Esophagus (tissue), 2 donors: ENCODE results near the gene PACRG. TPM values are rescaled to one million over a fixed set of nuclear protein-coding genes. Genes with fewer than 3 reads are reported as not detected.

Experiments used
- H3K27ac ChIP-seq, 2 donors: one replicate each; pipeline ENCODE4 v1.5.1; 2013; ENCODE audit warnings: low read depth in 2 of 2, mild to moderate bottlenecking in 2 of 2, inconsistent platforms in 1 of 2, low read length in 1 of 2, moderate library complexity in 1 of 2
- H3K27me3 ChIP-seq, 2 donors: one replicate each; pipeline ENCODE4 v1.6.1; 2013; ENCODE audit warnings: low read length in 2 of 2, control low read depth in 1 of 2, mild to moderate bottlenecking in 1 of 2; ENCODE audit not compliant: insufficient read depth in 2 of 2, control insufficient read depth in 1 of 2
- H3K36me3 ChIP-seq, 2 donors: one replicate each; pipeline ENCODE4 v1.6.1; 2013; ENCODE audit warnings: low read length in 1 of 2; ENCODE audit not compliant: control insufficient read depth in 2 of 2, insufficient read depth in 2 of 2
- H3K4me1 ChIP-seq, 2 donors: one replicate each; pipeline ENCODE4 v1.6.1; 2013; ENCODE audit warnings: low read length in 1 of 2; ENCODE audit not compliant: control insufficient read depth in 2 of 2, insufficient read depth in 2 of 2
- H3K4me3 ChIP-seq, 2 donors: one replicate each; pipeline ENCODE4 v1.5.1; 2013; ENCODE audit warnings: low read length in 2 of 2, mild to moderate bottlenecking in 2 of 2, low read depth in 1 of 2, moderate library complexity in 1 of 2
- H3K9me3 ChIP-seq, 2 donors: one replicate each; pipeline ENCODE4 v1.6.1; 2013; ENCODE audit warnings: mild to moderate bottlenecking in 2 of 2, low read depth in 1 of 2, low read length in 1 of 2, moderate library complexity in 1 of 2; ENCODE audit not compliant: control insufficient read depth in 2 of 2, insufficient read depth in 1 of 2
- WGBS, 2 donors: extraction: QIAGEN DNeasy Blood & Tissue Kit; methylation state at CpG; one replicate each; pipeline ENCODE4 v1.1.7; 2013; 5-methylcytosine and 5-hydroxymethylcytosine counted together
- polyA plus RNA-seq, 2 donors: library from polyadenylated mRNA; stranded (reverse); fragments of 200-250 nt; gene quantifications; one replicate each; pipeline ENCODE4 v1.2.3, GENCODE V29; 2013
- donor health status: healthy with polysubstance abuse.
- donor health status: Bipolar disorder and iron deficiency.

Gene PACRG
- polyA plus RNA-seq, 2 donors: 0.39 to 0.44 TPM

DNA sequence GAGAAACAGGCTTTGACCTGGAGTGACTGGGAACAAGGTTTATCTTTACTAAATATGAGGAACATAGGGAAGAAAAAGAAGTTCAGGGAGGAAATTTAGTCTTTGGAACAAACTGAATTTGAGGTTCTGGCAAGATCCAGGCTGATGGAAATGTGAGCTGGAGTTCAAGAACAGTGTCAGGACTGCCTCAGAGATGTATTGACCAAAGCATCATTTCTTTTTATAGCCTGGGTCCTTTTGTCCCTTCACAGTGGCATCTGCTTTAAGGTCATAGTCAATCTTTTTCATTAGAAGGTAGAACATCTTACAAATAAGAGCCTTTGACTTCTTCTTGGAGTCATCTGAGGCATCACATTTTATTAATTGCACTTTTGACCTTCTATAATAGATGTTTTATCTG, 360.2 kb downstream of the PACRG start:
- Histone ChIP-seq H3K27ac (no peak overlapping the region), H3K9me3 (no peaks in the 10 kb centered on the region), H3K4me1 (no peaks in the 10 kb centered on the region), H3K36me3 (no peaks in the 10 kb centered on the region), H3K27me3 (no peaks in the 10 kb centered on the region), H3K4me3 (no peak overlapping the region)

DNA sequence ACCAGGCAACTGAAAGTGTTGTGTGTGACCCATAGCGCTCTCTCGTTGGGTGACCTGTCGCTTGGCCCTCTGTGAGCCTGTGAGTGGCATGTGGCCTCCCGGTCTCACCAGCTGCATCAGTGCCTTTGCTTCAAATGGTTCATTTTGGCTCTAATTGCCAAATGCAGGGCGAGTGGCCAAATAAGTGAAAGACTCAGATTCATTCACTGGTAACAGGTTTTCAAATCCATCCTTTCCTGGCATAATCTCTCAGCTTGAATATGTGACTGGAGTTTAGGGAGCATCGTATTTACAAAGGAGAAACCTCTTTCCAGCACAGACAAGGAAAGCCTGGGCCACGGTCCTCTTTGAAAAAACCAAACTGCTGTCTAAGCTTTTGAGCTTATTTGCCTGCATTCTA, 365.1 kb downstream of the PACRG start:
- H3K9me3 ChIP-seq: no peaks in the 10 kb centered on the region
- no peaks in the 10 kb centered on the region for H3K4me1 ChIP-seq
- H3K36me3 ChIP-seq: no peaks in the 10 kb centered on the region
- H3K27me3 ChIP-seq: no peaks in the 10 kb centered on the region
- H3K4me3 ChIP-seq: no peak overlapping the region
- no peak overlapping the region for H3K27ac ChIP-seq
- 77 to 78% methylated on average over 7 of the region's 7 CpGs for WGBS, 2 donors

DNA sequence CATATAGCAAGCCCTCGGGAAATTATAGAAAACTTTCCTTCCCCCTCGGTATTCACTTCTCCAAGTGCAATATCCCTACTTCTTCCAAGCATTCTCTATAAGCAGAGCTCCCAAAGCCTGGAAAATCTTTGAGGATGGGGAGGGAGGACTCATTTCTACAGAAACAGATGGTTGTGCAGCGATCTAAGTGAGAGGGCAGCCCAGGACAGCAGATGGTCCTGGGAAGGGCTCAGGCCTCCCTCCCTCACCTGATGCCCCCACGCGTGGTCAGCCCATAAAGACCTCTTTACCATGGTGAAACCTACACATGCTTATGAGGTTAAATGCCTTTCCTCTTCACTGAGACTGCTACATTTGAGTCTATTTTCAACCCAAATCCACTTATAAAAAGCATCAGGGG, 367.1 kb downstream of the PACRG start:
- Histone ChIP-seq H3K4me3 (no peak overlapping the region), H3K4me1 (no peaks in the 10 kb centered on the region), H3K9me3 (no peaks in the 10 kb centered on the region), H3K27ac (no peak overlapping the region), H3K27me3 (no peaks in the 10 kb centered on the region), H3K36me3 (no peaks in the 10 kb centered on the region)
- WGBS, 2 donors: 88 to 91% methylated on average over 5 of the region's 5 CpGs

DNA sequence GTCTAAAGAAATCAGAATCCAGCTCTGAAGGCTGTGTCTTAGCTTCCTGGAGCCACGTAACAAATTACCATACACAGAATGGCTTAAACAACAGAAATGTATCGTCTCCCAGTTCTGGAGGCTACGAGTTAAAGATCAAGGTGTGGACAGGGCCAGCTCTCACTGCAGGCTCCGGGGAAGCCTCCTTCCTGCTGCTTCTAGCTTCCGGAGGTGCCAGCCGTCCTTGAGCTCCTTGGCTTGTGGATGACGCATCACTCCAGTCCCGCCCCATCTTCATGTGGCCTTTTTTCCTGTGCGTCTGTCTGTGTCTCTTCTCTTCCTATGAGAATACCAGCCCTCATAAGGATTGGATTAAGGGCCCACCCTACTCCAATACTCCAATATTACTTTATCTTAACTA, 367.6 kb downstream of the PACRG start:
- 84 to 87% methylated on average over 9 of the region's 9 CpGs for WGBS, 2 donors
- H3K9me3 ChIP-seq: peaks cover 0 to 3% of the 10 kb centered on the region in 2 donors
- no peak overlapping the region for H3K27ac ChIP-seq
- no peaks in the 10 kb centered on the region for H3K4me1 ChIP-seq
- H3K36me3 ChIP-seq: no peaks in the 10 kb centered on the region
- H3K27me3 ChIP-seq: no peaks in the 10 kb centered on the region
- no peak overlapping the region for H3K4me3 ChIP-seq

DNA sequence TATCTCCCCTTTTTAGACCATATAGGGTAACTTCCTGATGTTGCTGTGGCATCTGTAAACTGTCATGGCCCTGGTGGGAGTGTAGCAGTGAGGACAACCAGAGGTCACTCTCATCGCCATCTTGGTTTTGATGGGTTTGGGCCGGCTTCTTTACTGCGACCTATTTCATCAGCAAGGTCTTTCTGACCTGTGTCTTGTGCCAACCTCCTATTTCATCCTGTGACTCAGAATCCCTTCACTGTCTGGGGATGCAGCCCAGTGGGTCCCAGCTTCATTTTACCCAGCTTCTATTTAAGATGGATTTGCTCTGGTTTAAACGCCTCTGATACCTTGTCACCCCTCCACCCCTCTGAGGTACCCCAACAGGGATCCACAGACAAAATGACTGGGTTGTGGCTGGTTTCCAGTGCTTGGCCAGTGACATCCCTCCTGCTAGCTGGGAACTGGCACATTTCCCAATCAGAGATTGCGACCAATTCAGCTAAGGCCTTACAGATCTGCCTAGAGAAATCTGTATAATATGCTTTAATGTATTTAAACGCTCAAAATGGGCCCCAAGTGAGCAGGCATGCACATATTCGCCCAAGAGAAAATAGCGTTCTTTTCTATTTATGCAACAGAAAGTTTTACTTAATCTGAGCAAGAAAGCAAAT, 371.2 kb downstream of the PACRG start:
- Histone ChIP-seq H3K36me3 (no peaks in the 10 kb centered on the region), H3K4me1 (no peaks in the 10 kb centered on the region), H3K27me3 (no peaks in the 10 kb centered on the region), H3K4me3 (no peak overlapping the region), H3K9me3 (peaks cover 0 to 4% of the 10 kb centered on the region in 2 donors), H3K27ac (no peak overlapping the region)
- WGBS, 2 donors: 79 to 82% methylated on average over 8 of the region's 8 CpGs

DNA sequence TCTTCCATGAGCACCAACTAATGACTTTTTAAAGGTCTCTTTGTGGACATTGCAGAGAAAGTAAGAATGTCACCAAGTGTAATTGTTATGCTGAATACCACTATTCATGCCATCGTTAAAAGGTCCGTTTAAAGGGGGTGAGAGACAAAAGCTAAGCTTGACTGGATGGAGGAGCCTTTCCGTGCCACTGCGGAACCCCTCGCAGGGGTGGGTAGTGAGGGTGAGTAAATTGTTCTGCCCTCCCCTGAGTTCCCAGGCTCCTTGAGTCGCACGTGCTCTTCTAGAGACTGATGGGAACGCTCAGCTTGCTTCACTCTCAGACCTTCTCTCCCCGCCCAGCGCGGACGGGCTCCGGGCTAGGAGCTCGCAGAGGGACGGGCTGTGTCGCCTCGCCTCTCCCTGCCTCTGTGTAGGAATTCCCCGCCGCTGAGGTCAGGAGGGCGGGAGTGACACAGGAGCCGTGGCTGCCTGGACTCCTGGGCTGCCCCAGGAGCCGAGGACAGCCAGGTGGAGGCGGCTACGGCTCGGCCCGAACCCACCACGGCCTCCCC, 371.9 kb downstream of the PACRG start:
- H3K36me3 ChIP-seq: no peaks in the 10 kb centered on the region
- no peaks in the 10 kb centered on the region for H3K4me1 ChIP-seq
- peaks cover 0 to 4% of the 10 kb centered on the region in 2 donors for H3K9me3 ChIP-seq
- H3K27me3 ChIP-seq: no peaks in the 10 kb centered on the region
- no peak overlapping the region for H3K27ac ChIP-seq
- WGBS, 2 donors: 92 to 93% methylated on average over 27 of the region's 27 CpGs
- H3K4me3 ChIP-seq: no peak overlapping the region

DNA sequence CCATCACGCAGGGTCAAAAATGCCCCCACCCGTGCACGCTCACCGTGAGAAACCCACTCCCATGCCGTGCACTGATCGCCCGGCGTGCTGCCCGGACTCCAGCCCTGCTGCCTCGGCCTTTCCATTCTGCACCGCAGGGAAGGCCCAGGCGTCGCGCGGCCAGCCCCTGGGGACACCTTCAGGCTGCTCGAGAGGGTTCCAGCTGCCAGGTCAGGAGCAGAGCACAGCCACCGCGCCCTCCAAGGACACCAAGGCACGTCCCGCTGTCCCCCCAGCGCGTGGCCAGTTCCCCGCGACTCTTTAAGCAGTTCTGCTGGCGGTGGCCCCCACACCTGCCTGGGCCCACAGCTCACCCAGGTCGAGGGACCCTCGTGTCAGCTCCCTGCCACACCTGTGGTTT, 372.5 kb downstream of the PACRG start:
- WGBS, 2 donors: 93 to 95% methylated on average over 27 of the region's 27 CpGs
- Histone ChIP-seq H3K4me3 (no peak overlapping the region), H3K4me1 (no peaks in the 10 kb centered on the region), H3K36me3 (no peaks in the 10 kb centered on the region), H3K27me3 (no peaks in the 10 kb centered on the region), H3K27ac (no peak overlapping the region), H3K9me3 (peaks cover 0 to 4% of the 10 kb centered on the region in 2 donors)

DNA sequence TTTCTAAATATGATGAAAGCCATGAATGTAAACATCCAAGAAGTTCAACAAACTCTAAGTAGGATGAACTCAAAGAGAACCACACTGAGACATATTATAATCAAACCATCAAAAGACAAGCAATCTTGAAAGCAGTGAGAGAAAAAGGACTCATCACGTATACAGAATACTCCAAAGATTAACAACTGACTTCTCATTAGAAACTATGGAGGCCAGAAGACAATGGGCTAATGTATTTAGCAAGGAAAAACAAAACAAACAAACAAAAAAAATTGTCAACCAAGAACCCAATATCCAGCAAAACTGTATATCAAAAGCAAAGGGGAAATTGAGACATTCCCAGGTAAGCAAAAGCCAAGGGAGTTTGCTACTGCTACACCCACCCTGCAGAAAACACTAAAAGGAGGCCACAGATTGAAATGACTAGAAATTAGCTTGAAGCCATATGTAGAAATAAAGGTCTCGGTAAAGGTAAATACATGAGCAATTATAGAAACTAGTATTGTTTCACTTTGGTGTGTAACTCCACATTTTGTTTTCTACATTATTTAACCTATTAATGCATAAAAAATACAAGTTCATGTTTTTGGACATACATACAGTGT, 385.7 kb downstream of the PACRG start:
- H3K9me3 ChIP-seq: peaks cover 2 to 4% of the 10 kb centered on the region in 2 donors
- WGBS, 2 donors: 82 to 87% methylated on average over 2 of the region's 2 CpGs
- H3K4me3 ChIP-seq: no peak overlapping the region
- H3K27ac ChIP-seq: no peak overlapping the region
- no peaks in the 10 kb centered on the region for H3K36me3 ChIP-seq
- no peaks in the 10 kb centered on the region for H3K27me3 ChIP-seq
- H3K4me1 ChIP-seq: no peaks in the 10 kb centered on the region

DNA sequence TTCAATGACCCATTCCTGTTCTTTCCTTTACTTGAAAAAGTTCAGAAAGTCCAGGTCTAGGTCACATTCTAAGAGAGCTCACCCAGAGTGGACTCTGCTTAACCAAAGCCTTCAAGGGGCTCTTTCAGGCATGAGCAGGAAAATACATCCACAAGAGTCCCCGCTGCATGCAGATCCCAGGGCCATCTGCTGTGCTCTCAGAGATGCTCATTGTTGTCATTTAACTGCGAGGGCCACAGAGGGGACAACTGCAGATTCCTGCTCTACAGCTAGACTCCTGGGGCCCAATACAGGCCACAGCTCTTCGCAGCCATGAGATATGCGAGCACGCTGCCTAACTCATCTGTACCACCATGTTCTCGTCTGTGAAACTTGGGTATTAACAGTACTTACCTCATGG, 391.2 kb downstream of the PACRG start:
- Histone ChIP-seq H3K4me3 (no peak overlapping the region), H3K27ac (no peak overlapping the region), H3K27me3 (no peaks in the 10 kb centered on the region), H3K36me3 (no peaks in the 10 kb centered on the region), H3K9me3 (peaks cover 0 to 4% of the 10 kb centered on the region in 2 donors), H3K4me1 (no peaks in the 10 kb centered on the region)
- 84 to 89% methylated on average over 6 of the region's 6 CpGs for WGBS, 2 donors

DNA sequence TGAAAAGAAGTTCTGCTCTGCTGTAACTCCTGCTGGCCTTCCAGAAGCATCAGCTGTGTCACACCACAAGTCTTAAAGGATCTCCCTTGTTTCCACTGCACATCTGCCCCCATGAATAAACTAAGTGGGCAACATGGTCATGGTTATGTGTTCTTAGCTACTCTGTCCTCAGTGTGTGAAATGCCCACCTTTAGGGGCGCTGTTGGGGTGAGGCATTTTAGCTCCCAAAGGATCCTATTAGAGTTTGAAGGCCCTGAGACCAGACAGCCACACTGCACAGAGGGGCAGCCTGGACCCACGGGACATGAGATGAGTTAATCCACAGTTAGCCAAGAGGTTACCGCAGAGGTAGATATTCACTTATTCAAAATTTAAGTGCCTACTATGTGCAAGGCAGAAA, 392.4 kb downstream of the PACRG start:
- 81 to 90% methylated on average over 3 of the region's 3 CpGs for WGBS, 2 donors
- H3K27ac ChIP-seq: no peak overlapping the region
- peaks cover 2 to 4% of the 10 kb centered on the region in 2 donors for H3K9me3 ChIP-seq
- H3K4me3 ChIP-seq: no peak overlapping the region
- H3K4me1 ChIP-seq: no peaks in the 10 kb centered on the region
- H3K27me3 ChIP-seq: no peaks in the 10 kb centered on the region
- no peaks in the 10 kb centered on the region for H3K36me3 ChIP-seq
